ENCODE data around the gene MAD1L1.

MAD1L1 gene

GRCh38 chr7:2170576-2171521 is 61.9 kb downstream of the MAD1L1 start:
- Histone ChIP-seq H3K36me3 (no peaks in the 10 kb centered on the region; the same call in 1 of the 2 replicates), H3K27me3 (no peaks in the 10 kb centered on the region), H3K4me1 (no peaks in the 10 kb centered on the region; the same call in 1 of the 2 replicates), H3K9me3 (no peaks in the 10 kb centered on the region), H3K4me3 (ENCODE audit: low read depth, low read length) (no peak overlapping the region)
- TF ChIP-seq CTCF (IDR thresholded peaks at IDR 0.05; ENCODE audit: low read depth, low read length) = no peak
- DNase-seq = no peak

- no peaks in the 10 kb centered on the region for H3K9me3 ChIP-seq
- no peak for TF ChIP-seq CTCF (IDR thresholded peaks at IDR 0.05; ENCODE audit: low read depth, low read length)
- H3K27me3 ChIP-seq = no peaks in the 10 kb centered on the region
- H3K4me1 ChIP-seq = no peaks in the 10 kb centered on the region; the same call in 1 of the 2 replicates
- DNase-seq = peak; percentile 39
- H3K36me3 ChIP-seq = peaks cover 6% of the 10 kb centered on the region
- no peak overlapping the region for H3K4me3 ChIP-seq (ENCODE audit: low read depth, low read length)
Measured at GRCh38 chr7:2169923-2170575, 62.7 kb downstream of the MAD1L1 start.

DNA sequence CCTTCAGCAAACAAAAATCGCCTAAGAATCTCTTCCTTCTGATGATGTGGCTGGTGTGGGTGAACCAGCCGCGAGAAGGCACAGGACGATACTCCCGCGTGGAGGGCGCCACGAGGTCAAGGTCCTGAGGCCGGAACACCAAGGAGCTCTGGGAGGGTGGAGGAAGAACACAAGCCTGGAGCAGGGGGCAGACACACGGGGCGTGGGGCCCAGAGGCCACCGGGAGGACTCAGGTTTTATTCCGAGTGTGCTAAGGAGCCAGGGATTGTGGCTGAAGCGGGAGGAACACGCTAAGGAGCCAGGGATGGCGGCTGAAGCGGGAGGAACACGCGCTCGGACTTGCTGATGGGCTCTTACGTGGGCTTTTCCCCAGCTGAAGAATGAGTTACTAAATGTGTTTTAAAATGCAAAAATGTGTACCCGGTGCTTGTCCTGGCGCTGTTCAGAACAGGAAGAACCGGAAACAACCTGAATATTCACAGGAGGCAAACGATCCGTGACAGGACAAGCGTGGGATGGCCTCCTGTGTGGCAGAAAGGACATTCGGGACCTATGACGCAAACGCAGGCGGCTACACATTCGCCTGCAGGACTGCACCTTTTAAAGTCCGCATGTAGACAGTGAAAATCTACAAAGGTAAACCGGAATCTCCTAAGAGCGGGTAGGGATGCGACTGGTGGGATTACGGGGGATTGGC is 64.0 kb downstream of the MAD1L1 start:
- H3K4me1 ChIP-seq = peaks cover 4% of the 10 kb centered on the region
- H3K9me3 ChIP-seq = no peaks in the 10 kb centered on the region
- H3K27me3 ChIP-seq = no peaks in the 10 kb centered on the region
- H3K36me3 ChIP-seq = peaks cover 6% of the 10 kb centered on the region
- no peak for DNase-seq
- H3K4me3 ChIP-seq (ENCODE audit: low read depth, low read length) = no peak overlapping the region
- TF ChIP-seq CTCF (IDR thresholded peaks at IDR 0.05; ENCODE audit: low read depth, low read length) = no peak

DNA sequence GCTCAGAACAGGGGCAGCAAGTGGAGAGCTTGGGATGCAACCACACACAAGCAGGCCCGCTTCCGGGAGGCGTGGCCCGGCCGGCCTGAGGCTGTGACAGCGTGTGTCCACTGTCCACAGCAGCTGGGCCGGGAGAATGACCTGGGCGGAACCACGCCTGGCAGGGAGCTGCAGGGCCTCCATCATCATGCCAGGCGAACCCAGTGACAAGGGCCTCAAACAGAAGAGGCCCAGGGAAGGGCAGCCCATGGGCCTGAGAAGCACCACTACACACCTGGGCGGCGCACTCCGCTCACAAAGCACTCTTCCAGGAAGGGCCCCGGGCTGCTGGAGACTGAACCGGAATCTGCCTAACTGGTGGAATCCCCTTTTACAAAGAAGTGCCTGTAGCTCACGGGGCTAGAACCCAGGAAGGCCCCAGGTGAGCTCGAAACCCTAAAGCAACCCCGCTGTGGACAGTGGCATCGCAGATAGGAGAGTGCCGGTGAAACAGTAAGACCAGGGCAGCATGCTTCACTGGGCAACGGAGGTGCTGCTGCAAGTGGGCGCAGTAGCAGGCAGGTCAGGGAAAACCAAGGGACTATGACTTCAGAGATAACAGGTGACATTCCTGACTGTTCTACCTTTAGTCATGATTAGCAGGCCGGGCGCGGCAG is 66.0 kb downstream of the MAD1L1 start:
- H3K9me3 ChIP-seq = no peaks in the 10 kb centered on the region
- no peak for TF ChIP-seq CTCF (IDR thresholded peaks at IDR 0.05; ENCODE audit: low read depth, low read length)
- peaks cover 21% of the 10 kb centered on the region for H3K4me1 ChIP-seq
- H3K4me3 ChIP-seq (ENCODE audit: low read depth, low read length) = no peak overlapping the region
- H3K27me3 ChIP-seq = no peaks in the 10 kb centered on the region
- DNase-seq = no peak
- H3K36me3 ChIP-seq = peaks cover 6% of the 10 kb centered on the region

DNA sequence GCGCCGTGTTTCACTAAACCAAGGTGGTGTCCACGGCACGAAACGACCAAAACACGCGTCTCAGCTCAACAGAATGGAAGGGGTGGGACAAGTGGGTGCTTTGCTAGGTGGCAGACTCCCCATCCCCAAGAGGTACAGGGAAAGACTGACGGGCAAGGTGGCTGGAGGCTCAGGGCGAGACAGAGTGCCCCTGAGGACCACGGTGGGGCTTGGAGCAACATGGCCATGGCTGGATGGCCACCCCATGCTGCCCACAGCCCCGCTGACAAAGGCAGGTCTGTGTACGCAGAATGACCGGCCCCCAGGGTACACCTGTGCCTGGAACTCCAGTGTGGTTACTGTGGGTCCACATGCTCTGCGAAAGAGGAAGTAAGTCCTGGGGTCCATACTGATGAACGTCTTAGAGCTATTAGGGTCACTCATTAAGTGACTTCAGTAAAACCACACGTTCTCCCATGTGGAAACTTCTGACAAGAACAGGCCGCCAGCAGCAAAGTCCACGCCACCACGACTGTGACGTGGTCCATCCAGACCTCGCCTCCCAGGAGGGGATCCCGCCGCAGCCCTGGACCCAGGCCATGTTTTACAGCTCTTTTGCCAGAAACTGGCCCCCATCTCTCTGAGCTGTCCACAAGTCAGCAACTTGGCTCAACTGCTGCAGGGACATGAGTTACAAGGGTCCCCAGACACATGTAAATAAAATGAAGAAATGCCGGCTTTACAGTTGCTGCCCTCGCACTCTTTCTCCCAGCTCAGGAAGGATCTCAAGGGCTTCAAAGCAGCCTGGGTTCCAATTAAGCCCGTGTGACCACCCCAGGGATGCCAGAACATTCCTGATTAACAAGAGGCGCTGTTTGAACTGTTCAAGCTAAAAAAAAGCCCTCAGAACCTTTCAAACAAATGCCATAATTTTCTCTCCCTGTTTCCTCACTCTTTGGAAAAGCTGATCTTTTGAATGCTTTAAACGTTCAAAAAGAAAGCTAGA is 66.8 kb downstream of the MAD1L1 start:
- peaks cover 21% of the 10 kb centered on the region for H3K4me1 ChIP-seq
- H3K36me3 ChIP-seq = peaks cover 6% of the 10 kb centered on the region
- DNase-seq = no peak
- H3K27me3 ChIP-seq = no peaks in the 10 kb centered on the region
- no peak overlapping the region for H3K4me3 ChIP-seq (ENCODE audit: low read depth, low read length)
- TF ChIP-seq CTCF (IDR thresholded peaks at IDR 0.05; ENCODE audit: low read depth, low read length) = no peak
- H3K9me3 ChIP-seq = no peaks in the 10 kb centered on the region

All from BE2C (cell line).